Left forelimb (tissue), 1 donor: ENCODE data around the gene SQOR.

ENCODE experiments used
- DNase-seq: peaks from one replicate; pipeline ENCODE4 v3.0.0-alpha.2; 2018; ENCODE audit warnings: low spot score

The SQOR gene

DNA sequence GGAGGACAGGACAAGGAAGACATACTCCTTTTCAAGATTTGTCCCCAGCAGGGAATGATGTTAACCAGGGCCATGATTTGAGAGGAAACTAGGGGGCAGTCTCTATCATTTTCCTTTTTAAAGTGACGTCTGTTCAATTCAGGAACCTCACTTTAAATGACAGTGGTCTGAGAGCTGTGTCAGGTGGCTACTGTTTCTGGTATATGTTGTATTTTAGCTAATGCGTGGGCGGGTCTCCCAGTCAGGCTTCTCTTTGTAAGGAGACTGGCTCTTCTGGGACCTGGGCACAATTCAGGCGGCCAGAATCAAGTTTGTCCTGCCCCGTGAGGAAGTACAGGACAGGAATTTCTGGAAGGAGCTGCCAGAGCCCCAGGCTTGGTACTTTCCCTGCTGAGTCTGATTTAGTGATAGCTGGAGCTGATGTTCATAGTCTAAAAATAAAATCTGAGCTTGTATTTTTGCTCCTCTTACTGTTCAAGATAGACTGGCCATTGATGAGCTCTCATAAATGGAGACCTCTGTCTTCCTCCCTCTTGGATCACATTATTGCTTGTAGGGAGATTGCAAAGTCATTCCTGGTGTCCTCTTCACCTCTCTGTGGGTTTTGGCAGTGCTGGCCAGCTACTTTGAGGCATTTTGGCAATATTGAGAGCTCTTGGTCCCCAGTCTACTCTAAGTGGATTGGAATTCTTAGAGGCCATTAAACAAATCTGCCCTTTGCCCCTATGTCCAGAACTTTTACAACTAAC is 25.6 kb downstream of the SQOR start:
- DNase-seq = no peak

DNA sequence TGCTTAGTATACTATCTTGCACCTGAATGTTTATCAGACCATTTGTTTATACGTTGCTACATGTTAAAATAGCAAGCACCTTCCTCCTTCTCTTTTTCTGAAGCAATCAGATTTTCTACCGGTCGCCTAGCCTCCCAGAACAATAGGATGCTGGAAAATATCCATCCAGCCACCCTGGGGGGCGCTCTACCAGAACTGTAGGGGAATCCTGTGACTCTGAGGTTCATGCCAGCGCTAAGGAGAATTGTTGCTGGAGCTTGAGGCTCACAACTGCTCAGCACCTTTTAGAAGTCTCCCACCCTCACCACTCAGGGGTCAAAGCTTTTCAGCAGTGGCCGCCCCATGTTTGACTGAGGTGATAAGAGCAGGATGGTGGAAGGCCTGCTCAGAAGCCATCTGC is 27.5 kb downstream of the SQOR start:
- no peak for DNase-seq

GRCh38 chr15:45664451-45664850 is 29.6 kb downstream of the SQOR start:
- no peak for DNase-seq

- DNase-seq = no peak
Observed at GRCh38 chr15:45665261-45665660, 30.4 kb downstream of the SQOR start.

- DNase-seq = no peak
Observed at GRCh38 chr15:45666119-45666875, 31.5 kb downstream of the SQOR start.

DNA sequence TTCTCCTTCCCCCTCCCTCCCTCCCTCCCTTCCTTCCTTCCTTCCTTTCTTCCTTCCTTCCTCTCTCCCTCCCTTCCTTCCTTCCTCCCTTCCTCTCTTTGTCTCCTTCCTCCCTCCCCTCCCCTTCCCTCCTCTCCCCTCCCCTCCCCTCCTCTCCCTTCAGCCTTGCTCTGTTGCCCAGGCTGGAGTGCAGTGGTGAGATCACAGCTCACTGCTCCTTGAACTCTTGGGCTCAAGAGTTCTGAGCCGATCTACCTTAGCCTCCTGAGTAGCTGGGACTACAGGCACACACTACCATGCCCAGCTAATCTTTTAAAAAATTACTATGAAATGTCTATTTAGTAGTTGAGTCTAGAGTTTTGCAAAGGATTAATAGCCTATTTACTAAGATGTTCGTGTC is 32.2 kb downstream of the SQOR start:
- no peak for DNase-seq

GRCh38 chr15:45668386-45668785 is 33.6 kb downstream of the SQOR start:
- no peak for DNase-seq

DNA sequence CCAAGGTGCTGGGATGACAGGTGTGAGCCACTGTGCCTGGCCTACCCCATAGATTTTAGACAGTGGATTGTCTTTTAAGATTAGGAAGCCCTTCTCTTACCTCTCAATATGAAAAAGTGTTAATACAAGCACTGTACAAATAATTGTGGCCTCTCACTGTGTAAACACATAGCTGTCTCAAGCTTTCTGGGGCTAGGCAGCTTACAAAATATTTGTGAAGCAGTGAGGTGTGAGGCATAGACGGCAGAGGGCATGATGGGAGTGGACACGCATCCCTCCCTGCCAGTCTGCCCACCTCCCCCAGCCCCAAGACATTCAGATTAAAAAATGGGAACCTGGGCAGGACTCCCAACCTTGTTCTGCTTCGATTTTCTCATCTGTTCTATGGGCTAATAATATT is 34.6 kb downstream of the SQOR start:
- DNase-seq = no peak

DNA sequence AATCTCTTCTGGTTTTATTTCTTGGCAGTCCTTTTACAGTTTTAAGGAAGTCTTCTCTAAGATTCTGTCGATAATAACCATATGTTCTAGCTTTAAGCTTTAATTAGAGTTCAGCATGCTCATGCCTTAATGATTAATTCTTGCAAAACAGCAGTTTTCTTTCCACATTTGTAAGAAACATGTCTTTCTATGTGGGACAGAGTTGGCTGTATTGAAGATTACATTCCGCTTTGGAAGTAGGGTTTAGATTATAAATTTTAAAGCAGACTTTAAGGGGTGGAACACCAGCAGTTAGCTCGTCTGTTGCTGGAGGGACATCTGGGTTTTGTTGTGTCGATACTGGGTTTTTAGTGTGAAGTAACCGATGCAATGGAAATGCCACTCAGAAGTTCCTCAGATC is 35.3 kb downstream of the SQOR start:
- no peak for DNase-seq

DNA sequence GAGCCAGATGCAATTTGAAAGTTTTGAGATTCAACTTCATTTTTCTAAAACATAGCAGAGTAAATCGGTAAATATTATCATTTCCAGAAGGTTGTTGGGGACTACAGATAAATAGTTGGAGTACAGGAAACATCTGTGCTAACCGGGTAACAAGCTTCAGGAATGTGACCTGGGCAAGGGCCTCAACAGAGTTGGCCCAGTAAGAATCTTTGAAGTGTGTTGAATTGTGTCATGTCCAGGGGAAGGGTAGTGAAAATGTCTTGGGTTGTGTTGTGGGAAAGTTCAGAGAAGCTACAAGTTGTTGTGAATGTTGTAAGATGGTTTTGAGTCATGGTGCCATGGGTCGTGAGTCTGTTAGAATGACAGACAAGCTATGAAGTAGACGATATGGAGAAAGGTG is 35.7 kb downstream of the SQOR start:
- no peak for DNase-seq

DNA sequence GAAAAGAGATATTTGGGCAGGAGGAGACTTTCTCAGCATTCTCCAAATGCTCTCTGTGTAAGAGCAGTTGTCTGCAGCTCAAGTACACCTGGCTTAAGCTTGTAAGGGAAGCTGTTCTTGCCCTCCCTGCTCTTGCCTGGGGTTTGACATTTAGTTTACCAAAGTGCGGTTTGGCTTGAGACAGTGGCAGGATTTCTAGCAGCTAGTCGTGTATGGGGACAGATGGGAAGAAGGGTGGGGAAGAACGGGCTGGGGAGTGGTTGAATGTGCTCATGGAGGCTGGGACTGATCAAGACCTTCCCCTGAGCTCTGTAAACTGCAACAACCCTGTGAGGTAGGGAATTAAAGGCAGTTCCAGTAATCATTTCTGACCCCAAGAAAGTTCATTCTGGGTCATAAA is 39.8 kb downstream of the SQOR start:
- DNase-seq = no peak

GRCh38 chr15:45677797-45678196 is 43.0 kb downstream of the SQOR start:
- no peak for DNase-seq

DNA sequence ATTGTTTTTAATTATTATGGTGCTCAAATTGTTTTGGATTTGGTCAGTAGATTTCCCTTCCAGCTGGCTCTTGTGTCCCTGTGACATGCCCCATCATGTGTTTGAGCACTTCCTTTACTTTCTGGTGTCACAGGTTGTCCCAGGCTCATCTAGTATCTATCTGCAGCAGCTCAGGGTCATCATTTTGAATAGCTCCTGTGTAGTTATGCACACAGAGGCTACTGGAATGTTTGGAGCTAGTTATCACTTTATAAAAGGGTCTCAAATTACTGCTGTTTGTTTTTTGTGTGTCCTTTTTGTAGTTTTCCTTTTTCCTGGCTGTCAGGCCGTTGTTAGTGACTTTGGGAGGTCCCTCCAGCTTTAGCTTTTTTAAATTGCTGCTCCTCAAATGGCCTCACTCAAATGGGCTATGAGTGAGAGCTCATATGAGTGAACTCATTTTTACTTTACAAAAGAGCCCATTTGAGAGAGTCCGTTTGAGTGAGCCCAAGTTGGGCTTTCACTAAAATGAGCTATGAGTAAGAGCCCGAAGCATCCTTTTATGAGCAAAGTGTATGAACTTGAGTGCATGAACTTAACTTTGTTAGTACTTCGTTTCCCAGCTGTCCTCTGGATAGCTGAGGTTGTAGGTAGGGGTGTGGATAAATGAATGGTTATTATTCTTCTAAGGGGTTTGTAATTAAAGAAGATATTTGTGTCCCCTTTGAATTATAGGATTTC is 43.8 kb downstream of the SQOR start:
- no peak for DNase-seq

- no peak for DNase-seq
Observed at GRCh38 chr15:45684533-45684932, 49.7 kb downstream of the SQOR start.

DNA sequence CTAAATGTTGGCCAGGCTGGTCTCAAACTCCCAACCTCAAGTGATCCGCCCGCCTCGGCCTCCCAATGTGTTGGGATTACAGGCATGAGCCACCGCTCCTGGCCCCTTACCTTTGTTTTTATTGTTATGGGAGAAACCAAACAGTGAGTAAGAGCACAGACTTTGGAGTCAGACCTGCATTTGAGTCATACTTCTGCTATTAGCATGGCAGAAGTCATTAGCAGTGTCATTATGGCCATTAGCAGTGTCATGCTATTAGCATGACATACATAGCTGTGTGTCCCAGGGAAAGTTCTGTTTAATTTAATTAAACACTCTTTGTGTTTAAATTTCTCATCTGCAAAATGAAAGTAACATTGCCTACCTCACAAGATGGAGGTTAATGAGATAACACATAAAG is 54.8 kb downstream of the SQOR start:
- no peak for DNase-seq

GRCh38 chr15:45690581-45691260 is 55.9 kb downstream of the SQOR start:
- DNase-seq = no peak

DNA sequence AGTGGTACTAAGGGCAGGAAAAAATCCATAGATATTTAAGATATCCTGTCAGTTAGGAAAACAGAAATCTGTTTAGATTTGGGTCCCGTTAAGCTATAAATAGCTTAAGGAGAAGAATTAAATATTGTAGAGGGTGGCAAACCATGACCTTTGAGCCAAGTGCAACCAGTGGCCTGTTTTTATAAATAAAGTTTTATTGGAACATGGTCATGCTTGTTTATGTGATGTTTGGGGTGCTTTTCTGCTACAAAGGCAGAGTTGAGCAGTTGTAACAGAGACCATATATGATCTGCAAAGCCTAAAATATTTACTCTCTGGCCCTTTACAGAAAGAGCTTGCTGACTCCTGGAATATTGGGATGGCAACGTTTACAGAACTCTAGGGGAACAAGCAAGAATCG is 66.3 kb downstream of the SQOR start:
- no peak for DNase-seq

DNA sequence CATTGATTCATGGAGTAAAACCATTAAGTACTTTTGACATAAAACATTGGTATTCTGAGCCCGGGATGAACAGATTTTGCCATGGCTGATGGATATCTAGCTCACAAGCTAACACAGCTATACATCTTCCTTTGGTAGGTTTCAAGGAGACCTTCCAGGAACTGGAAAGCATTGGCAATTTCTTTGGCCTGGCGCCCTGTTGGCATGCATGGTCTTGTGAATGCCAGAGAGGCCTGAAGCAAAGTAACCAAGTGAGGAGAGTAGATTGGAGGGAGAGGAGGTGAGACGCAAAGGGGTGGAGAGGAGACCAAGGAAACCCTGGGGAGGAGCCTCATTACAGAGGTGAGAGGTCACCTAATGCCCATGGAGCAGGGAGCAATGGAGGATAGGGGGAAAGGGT is 67.2 kb downstream of the SQOR start:
- DNase-seq = no peak

GRCh38 chr15:45703670-45704328 is 69.0 kb downstream of the SQOR start:
- no peak for DNase-seq

GRCh38 chr15:45704329-45705249 is 69.8 kb downstream of the SQOR start:
- no peak for DNase-seq
